Panc1 (cell line): Measurements from ENCODE around the gene LCORL. TPM values are rescaled to one million over a fixed set of nuclear protein-coding genes. Genes with fewer than 3 reads are reported as not detected.

ENCODE experiments used
- ATAC-seq: fragments of 200-7000 bp; cut with Tn5 transposase; 2 replicates; pipeline ENCODE4 v1.9.1; 2020; ENCODE audit warnings: mild to moderate bottlenecking, moderate library complexity
- BruUV-seq: library from RNA; stranded (reverse); fragments of 400-500 nt; replicated peaks from 2 replicates; lab custom pipeline; 2021; lab: Mats Ljungman, UMichigan
- CTCF ChIA-PET: fragments of 300-600 bp; sonication (Branson Sonifier 250); formaldehyde crosslinking; loops from one replicate; lab custom pipeline; 2022; ENCODE audit warnings: antibody characterized with exemption; lab: Charles Lee
- POLR2A ChIA-PET: fragments of 300-600 bp; sonication (Branson Sonifier 250); formaldehyde crosslinking; loops from one replicate; lab custom pipeline; 2022; ENCODE audit warnings: antibody characterized with exemption; lab: Charles Lee
- DNase-seq: peaks from one replicate; pipeline ENCODE4 v3.0.0-alpha.2; 2010; ENCODE audit warnings: low read depth, low spot score
- H3K27ac ChIP-seq: 2 replicates; pipeline ENCODE4 v1.5.1; 2011; ENCODE audit warnings: mild to moderate bottlenecking, low read length, inconsistent platforms
- H3K27me3 ChIP-seq: fragments of 200-500 bp; sonication (Bioruptor generic); 2 replicates; pipeline ENCODE4 v1.6.0; 2014; ENCODE audit warnings: low read length, inconsistent platforms; ENCODE audit not compliant: control insufficient read depth, insufficient read depth
- H3K36me3 ChIP-seq: fragments of 200-500 bp; sonication (Bioruptor generic); 2 replicates; pipeline ENCODE4 v1.5.1; 2014; ENCODE audit warnings: inconsistent platforms, mild to moderate bottlenecking, low read length, moderate library complexity; ENCODE audit not compliant: control insufficient read depth, insufficient read depth
- H3K4me1 ChIP-seq: 2 replicates; pipeline ENCODE4 v1.5.1; 2011; ENCODE audit warnings: inconsistent platforms, mild to moderate bottlenecking, low read length, moderate library complexity; ENCODE audit not compliant: control insufficient read depth, insufficient read depth
- H3K4me3 ChIP-seq, 2 experiments: 2 replicates each; pipeline ENCODE4 v1.5.1; 2011 to 2012; ENCODE audit warnings: low read depth in 2 of 2, low read length in 2 of 2, mild to moderate bottlenecking in 2 of 2, inconsistent platforms in 1 of 2, moderate library complexity in 1 of 2
- H3K9me3 ChIP-seq: fragments of 200-500 bp; sonication (Bioruptor generic); 2 replicates; pipeline ENCODE4 v1.5.1; 2014; ENCODE audit warnings: low read depth, mild to moderate bottlenecking, inconsistent platforms, low read length, moderate library complexity; ENCODE audit not compliant: control insufficient read depth, insufficient read depth
- POLR2AphosphoS5 ChIP-seq: IDR thresholded peaks from 2 replicates; pipeline ENCODE4 v1.6.1; 2012; ENCODE audit warnings: mild to moderate bottlenecking, low read depth, low read length, moderate library complexity
- REST ChIP-seq, 2 experiments: IDR thresholded peaks; 2 replicates each; pipeline ENCODE4 v1.6.1; 2011 to 2012; ENCODE audit warnings: low read depth in 2 of 2, control low read depth in 1 of 2, low read length in 1 of 2, mild to moderate bottlenecking in 1 of 2, moderate library complexity in 1 of 2; ENCODE audit not compliant: insufficient read depth in 1 of 2
- SIN3A ChIP-seq: IDR thresholded peaks from 2 replicates; pipeline ENCODE4 v1.6.1; 2012; ENCODE audit warnings: low read depth, mild to moderate bottlenecking, low read length, moderate library complexity, borderline replicate concordance; ENCODE audit not compliant: insufficient read depth
- TCF7L2 ChIP-seq: IDR thresholded peaks from 2 replicates; pipeline ENCODE4 v1.6.1; 2011; ENCODE audit warnings: mild to moderate bottlenecking, low read depth, low read length, inconsistent platforms
- in situ Hi-C: cut with HindIII; loops from 2 replicates; pipeline ENCODE4 v1.10.0; 2016; ENCODE audit warnings: low sequenced_read_pairs, low pct_unique_long_range_greater_than_20kb
- intact Hi-C: fragments of 100-400 bp; cut with micrococcal nuclease; formaldehyde crosslinking; loops from one replicate; pipeline ENCODE4 v1.10.0; 2022; ENCODE audit not compliant: unreplicated experiment
- total RNA-seq: library from RNA; stranded (reverse); gene quantifications from one replicate; pipeline ENCODE4 v1.2.1, GENCODE V29; 2021; ENCODE audit not compliant: unreplicated experiment
- TF ChIP-seq, protein P1 (sequence below): fragments of 450-650 bp; IDR thresholded peaks from 2 replicates; pipeline ENCODE4 v1.5.1; 2017; ENCODE audit warnings: mild to moderate bottlenecking

LCORL gene
- total RNA-seq, 1 experiment from 2014 or later, result 17.5 TPM

DNA sequence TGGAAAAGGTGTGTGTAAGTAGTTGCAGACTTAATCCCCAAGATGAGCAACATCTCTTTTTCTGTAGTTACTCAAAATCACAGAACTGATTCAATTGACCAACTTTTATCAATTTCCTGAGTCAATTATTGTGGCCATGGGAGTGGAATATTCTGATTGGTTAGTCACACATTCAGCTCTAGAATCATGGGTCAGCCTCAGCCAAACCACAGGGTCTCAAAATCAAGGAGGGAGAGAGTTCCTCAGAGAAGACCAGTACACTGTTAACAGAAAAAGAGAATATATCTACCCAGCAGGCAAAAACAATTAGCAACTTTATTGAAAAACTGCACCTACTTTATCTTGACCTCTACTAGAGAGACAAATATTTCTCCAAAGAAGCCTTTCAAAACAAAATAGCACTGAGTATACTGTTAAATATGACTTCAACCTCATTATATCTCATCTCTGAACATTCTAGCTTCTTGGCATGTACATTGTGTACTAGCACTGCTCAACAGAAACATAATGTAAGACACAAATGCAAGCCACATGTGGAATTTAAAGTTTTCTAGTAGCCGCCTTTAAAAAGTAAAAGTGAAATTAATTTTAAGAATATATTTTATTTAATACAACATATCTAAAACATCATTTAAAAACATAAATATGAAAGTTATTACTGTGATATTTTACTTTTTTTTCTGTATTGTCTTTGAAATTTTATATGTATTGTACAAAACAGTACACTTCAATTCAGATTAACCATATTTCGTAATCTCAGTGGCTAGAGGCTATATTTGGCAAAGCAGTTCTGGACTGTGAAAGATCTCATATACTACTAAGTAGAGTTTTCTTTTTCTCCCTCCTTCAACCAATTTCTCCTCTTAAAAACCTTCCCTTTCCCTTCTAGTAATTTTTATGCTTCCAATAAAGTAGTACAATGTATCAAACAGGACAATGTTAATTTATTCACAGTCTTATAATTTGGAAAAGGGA is 11.8 kb upstream of the LCORL start:
- no peaks in the 10 kb centered on the region for H3K36me3 ChIP-seq
- ATAC-seq (no peak), DNase-seq (no peak)
- ChIA-PET CTCF (no interaction called here), POLR2A (no interaction called here)
- H3K4me3 ChIP-seq, result no peak overlapping the region
- no peaks in the 10 kb centered on the region for H3K4me1 ChIP-seq
- no peaks in the 10 kb centered on the region for H3K27me3 ChIP-seq
- intact Hi-C loops (no loop called here), in situ Hi-C loops (no loop called here)
- H3K9me3 ChIP-seq, result no peaks in the 10 kb centered on the region
- BruUV-seq, result no TSS peak
- no peak overlapping the region for H3K27ac ChIP-seq
- TF ChIP-seq SIN3A, result no peak
- TF ChIP-seq REST (IDR thresholded peaks at IDR 0.05; ENCODE audit: insufficient read depth in 1 of 2, low read depth in 2 of 2, low read length in 1 of 2), result no peak
- TF ChIP-seq, protein P1, sequence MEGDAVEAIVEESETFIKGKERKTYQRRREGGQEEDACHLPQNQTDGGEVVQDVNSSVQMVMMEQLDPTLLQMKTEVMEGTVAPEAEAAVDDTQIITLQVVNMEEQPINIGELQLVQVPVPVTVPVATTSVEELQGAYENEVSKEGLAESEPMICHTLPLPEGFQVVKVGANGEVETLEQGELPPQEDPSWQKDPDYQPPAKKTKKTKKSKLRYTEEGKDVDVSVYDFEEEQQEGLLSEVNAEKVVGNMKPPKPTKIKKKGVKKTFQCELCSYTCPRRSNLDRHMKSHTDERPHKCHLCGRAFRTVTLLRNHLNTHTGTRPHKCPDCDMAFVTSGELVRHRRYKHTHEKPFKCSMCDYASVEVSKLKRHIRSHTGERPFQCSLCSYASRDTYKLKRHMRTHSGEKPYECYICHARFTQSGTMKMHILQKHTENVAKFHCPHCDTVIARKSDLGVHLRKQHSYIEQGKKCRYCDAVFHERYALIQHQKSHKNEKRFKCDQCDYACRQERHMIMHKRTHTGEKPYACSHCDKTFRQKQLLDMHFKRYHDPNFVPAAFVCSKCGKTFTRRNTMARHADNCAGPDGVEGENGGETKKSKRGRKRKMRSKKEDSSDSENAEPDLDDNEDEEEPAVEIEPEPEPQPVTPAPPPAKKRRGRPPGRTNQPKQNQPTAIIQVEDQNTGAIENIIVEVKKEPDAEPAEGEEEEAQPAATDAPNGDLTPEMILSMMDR, result no peak
- no peak for TF ChIP-seq POLR2AphosphoS5
- no peak for TF ChIP-seq TCF7L2

- no peak for ATAC-seq
- ChIA-PET CTCF (no interaction called here), POLR2A (no interaction called here)
- Histone ChIP-seq H3K4me1 (peaks cover 5% of the 10 kb centered on the region; the same call in 1 of the 2 replicates), H3K27me3 (peaks cover 4% of the 10 kb centered on the region), H3K4me3 (no peak overlapping the region), H3K9me3 (no peaks in the 10 kb centered on the region), H3K27ac (no peak overlapping the region), H3K36me3 (no peaks in the 10 kb centered on the region; the same call in 1 of the 2 replicates)
- TF ChIP-seq TCF7L2 (no peak), SIN3A (no peak), POLR2AphosphoS5 (no peak), REST (IDR thresholded peaks at IDR 0.05; ENCODE audit: insufficient read depth in 1 of 2, low read depth in 2 of 2, low read length in 1 of 2) (no peak)
- TF ChIP-seq, protein P1, result no peak
- DNase-seq, result no peak
- intact Hi-C loops, result no loop called here
- in situ Hi-C loops, result no loop called here
- no TSS peak for BruUV-seq
Measured at GRCh38 chr4:18025288-18025687, 3.7 kb upstream of the LCORL start.
